ENCODE measurements around the gene BRWD1. TPM values are rescaled to one million over a fixed set of nuclear protein-coding genes. Genes with fewer than 3 reads are reported as not detected.

BRWD1 gene
- total RNA-seq, 1 experiment from 2014 or later: 28.8 TPM

GRCh38 chr21:39330001-39330400 lies 16.6 kb upstream of the BRWD1 start:
- CTCF ChIA-PET: interaction anchor here (0.7 kb wide), 1 partner anchor 11 kb away, joined by 4 read pairs; no protein-coding TSS in a partner anchor
- Mint-ChIP-seq H3K4me1 (ENCODE audit: low read depth, unreplicated experiment) (no peaks in the 10 kb centered on the region), H3K27me3 (ENCODE audit: unreplicated experiment) (no peaks in the 10 kb centered on the region), H3K9me3 (ENCODE audit: low read depth, unreplicated experiment) (no peaks in the 10 kb centered on the region), H3K4me3 (ENCODE audit: low read depth, unreplicated experiment) (no peak overlapping the region), H3K36me3 (ENCODE audit: insufficient read depth, unreplicated experiment) (no peaks in the 10 kb centered on the region), H3K27ac (ENCODE audit: unreplicated experiment) (no peak overlapping the region)
- intact Hi-C loops (cut with micrococcal nuclease; ENCODE audit: unreplicated experiment): no loop called here
- no TSS peak for BruUV-seq (replicated peaks)
- DNase-seq: no peak
- no peak for TF ChIP-seq CTCF (IDR thresholded peaks at IDR 0.05; ENCODE audit: unreplicated experiment)

GRCh38 chr21:39327727-39328126 lies 14.3 kb upstream of the BRWD1 start:
- H3K4me3 Mint-ChIP-seq (ENCODE audit: low read depth, unreplicated experiment): no peak overlapping the region
- H3K27me3 Mint-ChIP-seq (ENCODE audit: unreplicated experiment): no peaks in the 10 kb centered on the region
- no peaks in the 10 kb centered on the region for H3K9me3 Mint-ChIP-seq (ENCODE audit: low read depth, unreplicated experiment)
- no peak for TF ChIP-seq CTCF (IDR thresholded peaks at IDR 0.05; ENCODE audit: unreplicated experiment)
- no peak overlapping the region for H3K27ac Mint-ChIP-seq (ENCODE audit: unreplicated experiment)
- DNase-seq: no peak
- H3K4me1 Mint-ChIP-seq (ENCODE audit: low read depth, unreplicated experiment): no peaks in the 10 kb centered on the region
- CTCF ChIA-PET: no interaction called here
- intact Hi-C loops (cut with micrococcal nuclease; ENCODE audit: unreplicated experiment): no loop called here
- BruUV-seq (replicated peaks): no TSS peak
- no peaks in the 10 kb centered on the region for H3K36me3 Mint-ChIP-seq (ENCODE audit: insufficient read depth, unreplicated experiment)

GRCh38 chr21:39326607-39327307 lies 13.3 kb upstream of the BRWD1 start:
- Mint-ChIP-seq H3K9me3 (ENCODE audit: low read depth, unreplicated experiment) (no peaks in the 10 kb centered on the region), H3K27me3 (ENCODE audit: unreplicated experiment) (no peaks in the 10 kb centered on the region), H3K4me3 (ENCODE audit: low read depth, unreplicated experiment) (no peak overlapping the region), H3K36me3 (ENCODE audit: insufficient read depth, unreplicated experiment) (no peaks in the 10 kb centered on the region), H3K4me1 (ENCODE audit: low read depth, unreplicated experiment) (peaks cover 3% of the 10 kb centered on the region), H3K27ac (ENCODE audit: unreplicated experiment) (no peak overlapping the region)
- intact Hi-C loops (cut with micrococcal nuclease; ENCODE audit: unreplicated experiment): no loop called here
- DNase-seq: no peak
- BruUV-seq (replicated peaks): no TSS peak
- CTCF ChIA-PET: interaction anchor here (0.5 kb wide), 1 partner anchor 22 kb away, joined by 3 read pairs; no protein-coding TSS in a partner anchor
- TF ChIP-seq CTCF (IDR thresholded peaks at IDR 0.05; ENCODE audit: unreplicated experiment): no peak

GRCh38 chr21:39325458-39325857 lies 12.0 kb upstream of the BRWD1 start:
- H3K27ac Mint-ChIP-seq (ENCODE audit: unreplicated experiment): no peak overlapping the region
- no peak overlapping the region for H3K4me3 Mint-ChIP-seq (ENCODE audit: low read depth, unreplicated experiment)
- TF ChIP-seq CTCF (IDR thresholded peaks at IDR 0.05; ENCODE audit: unreplicated experiment): no peak
- H3K36me3 Mint-ChIP-seq (ENCODE audit: insufficient read depth, unreplicated experiment): no peaks in the 10 kb centered on the region
- intact Hi-C loops (cut with micrococcal nuclease; ENCODE audit: unreplicated experiment): no loop called here
- CTCF ChIA-PET: interaction anchor here (0.6 kb wide), 1 partner anchor 8 kb away, joined by 3 read pairs; no protein-coding TSS in a partner anchor
- no peak for DNase-seq
- peaks cover 9% of the 10 kb centered on the region for H3K4me1 Mint-ChIP-seq (ENCODE audit: low read depth, unreplicated experiment)
- no peaks in the 10 kb centered on the region for H3K9me3 Mint-ChIP-seq (ENCODE audit: low read depth, unreplicated experiment)
- BruUV-seq (replicated peaks): no TSS peak
- no peaks in the 10 kb centered on the region for H3K27me3 Mint-ChIP-seq (ENCODE audit: unreplicated experiment)

Measured in Calu3 (cell line).